Measurements from ENCODE around the gene PRC1. TPM values are rescaled to one million over a fixed set of nuclear protein-coding genes. Genes with fewer than 3 reads are reported as not detected.

PRC1 gene
- total RNA-seq, result 167 and 190 TPM in 2 replicates

DNA sequence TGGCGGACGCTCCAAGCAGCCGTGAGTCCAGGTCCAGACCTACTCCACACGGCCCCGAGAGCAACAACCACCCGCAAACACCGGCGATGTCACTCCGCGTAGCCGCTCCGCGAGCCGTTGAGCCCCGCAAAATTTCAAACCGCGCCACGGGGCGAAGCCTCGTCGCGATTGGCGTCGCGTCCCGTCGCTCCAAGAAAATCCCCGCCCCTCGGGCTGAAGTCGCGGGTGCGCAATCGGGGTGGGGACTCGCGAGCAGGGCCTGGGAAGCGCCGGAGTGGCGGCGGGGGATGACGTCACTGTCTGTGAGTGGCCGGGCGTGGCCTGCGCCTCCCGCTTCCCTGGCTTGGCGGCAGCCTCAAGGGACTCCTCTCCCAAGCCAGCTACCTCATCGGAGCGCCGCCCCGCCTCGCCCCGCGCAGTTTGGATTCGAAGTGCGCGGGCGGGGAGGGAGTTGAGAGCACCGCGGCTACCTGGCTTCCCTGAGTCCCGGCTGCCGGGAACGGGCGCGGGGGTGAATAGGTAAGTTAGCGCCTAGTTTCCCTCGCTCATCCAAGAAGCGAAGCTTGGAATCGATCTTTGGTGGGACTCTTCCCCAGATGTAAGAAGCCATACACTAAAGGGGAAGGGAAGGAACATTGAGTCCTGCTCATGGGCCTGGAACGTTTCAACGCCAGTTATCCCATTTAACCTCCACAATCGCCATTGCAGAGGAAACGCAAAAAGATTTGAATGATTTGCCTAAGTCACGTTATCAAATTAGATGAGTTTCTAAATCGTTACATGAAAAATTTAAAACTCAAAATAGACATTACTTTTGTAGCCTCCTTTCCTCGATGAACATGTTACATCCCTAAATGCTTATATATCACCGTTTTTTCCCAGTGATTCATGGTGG lies at the start of gene PRC1:
Gene PRC1 (minus strand): TSS at position 119 of the 895 bp plus-strand sequence. CDS start 118 bp downstream, at position 1.

DNA sequence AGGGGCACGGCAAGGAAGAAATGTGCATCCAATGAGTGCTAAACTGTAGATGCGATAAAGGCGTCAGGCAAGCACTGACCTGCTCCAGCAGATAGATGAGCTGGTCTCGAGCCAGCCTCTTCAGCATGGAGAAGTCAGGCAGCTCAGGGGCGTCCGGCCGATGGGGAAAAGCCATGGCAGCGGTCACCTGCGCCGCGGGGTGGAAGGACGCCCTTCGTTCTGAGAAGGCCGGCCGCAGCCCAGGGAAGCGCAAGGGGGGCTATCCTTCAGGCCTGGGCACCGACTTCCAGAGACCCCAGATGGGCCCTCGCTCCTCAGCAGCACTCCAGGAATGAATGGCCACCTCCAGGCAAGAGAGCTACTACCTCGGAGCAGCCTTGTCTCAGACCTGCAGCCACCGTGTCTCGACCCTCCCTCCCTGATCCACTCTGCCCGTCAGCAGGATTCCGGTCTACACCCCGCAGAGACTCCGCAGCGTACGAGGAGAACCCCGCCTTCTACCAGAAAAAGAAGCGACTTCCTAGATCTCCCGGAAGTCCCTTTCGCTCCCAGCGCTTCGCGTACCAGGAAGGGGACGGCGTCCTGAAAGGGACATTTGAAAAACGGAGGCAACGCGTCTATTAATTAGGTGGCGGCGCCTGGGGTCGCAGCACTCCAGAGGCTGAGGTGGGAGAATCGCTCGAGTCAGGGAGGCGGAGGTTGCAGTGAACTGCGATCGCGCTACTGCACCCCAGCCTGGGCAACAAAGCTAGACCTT lies 27.9 kb upstream of the PRC1 start, which contains the start of gene VPS33B:
Gene VPS33B (minus strand): TSS at position 520 of the 757 bp plus-strand sequence. CDS start 345 bp downstream, at position 175.

DNA sequence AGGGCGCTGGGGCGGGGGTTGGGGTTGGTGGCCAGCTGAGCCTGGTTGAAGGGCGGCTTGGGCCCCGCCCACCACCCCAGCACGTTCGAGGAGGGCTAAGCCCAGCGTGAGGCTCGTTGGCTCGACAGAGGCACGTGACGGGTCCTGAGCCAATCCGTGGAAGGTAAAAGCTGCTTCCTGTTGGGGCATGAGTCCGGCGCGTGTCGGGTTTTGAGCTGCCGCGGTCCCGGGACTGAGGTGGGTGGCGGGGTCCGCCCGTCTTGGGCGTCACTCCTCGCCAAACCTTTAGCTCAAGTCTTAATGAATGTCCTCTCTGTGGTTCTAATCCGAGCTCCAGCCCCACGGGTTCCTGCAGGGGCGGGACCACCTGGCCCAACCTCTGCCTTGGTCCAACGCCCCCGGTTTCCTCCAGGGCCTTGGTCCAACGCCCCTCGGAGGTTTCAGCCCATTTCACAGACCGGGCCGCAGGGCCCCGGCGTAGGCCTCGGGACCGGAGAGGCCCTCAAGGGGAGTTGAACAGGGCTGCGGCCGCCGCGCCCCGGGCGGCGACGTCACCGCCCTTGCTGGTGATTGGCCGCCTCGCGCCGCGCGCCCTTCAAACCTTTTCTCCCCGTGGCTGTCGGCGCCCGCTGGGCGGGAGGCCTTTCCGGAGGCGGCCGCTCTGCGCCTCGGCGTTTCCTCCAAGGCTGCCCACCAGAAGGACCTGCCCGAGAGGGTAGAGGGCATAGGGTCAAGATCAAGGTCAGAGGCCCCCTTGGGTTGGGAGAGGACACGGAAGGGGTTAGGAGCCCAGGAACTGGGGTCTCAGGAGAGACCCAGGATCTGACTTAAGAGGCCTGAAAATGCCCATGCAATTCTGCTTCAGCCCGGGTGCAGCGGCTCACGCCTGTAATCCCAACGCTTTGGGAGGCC lies 39.4 kb downstream of the PRC1 start, which contains the start of gene RCCD1:
Gene RCCD1 (plus strand): TSS at position 173 of the 912 bp plus-strand sequence. CDS start 1,851 bp downstream, outside the sequence.

GRCh38 chr15:90934949-90935751 lies 59.2 kb downstream of the PRC1 start, which contains the start of gene UNC45A:
Gene UNC45A (plus strand): TSS chr15:90935285. CDS start chr15:90935325, 40 bp downstream.

DNA sequence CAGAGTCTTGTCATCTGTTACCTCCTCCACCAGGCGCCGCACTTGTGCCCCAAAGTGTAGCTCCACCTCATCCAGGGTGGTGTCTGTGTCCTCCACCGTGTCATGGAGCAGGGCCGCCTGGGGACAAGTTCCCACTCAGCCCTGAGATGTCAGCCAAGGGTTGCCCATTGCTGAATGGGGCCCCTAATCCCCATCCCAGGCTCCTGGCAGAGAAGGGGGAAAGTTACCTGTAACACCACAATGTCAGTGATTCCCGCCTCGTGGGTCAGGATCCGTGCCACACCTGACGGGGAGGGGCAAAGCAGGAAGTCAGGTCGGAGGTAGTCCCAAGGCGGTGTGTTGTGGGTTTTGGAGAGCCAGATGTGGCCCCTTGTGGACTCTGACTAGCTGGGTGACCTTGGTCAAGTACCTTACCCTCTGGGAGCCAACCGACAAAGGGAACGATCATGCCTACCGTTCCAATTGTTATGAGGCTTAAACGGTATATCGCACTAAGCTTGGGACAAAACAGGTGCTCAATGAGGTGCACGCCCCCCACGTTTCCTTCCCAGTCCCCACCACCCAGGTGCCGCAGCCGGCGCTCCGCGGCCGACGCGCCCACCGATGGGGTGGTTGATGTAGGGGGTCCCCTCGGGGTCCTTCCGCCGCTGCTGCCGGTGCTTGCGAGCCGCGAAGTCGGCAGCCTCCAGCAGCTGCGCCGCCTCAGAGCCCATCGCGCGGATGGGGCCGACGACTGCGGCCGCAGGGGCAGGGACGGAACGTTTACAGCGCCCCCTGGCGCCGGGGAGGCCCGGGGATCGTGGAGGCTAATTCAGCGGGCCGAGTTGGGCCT lies 62.3 kb downstream of the PRC1 start, which contains the start of gene HDDC3:
Gene HDDC3 (minus strand): TSS at position 722 of the 832 bp plus-strand sequence. CDS start 9 bp downstream, at position 713.

Other genes with a start within 250 kb of the PRC1 start
- gene FURIN, start 125.9 kb downstream of the PRC1 start, total RNA-seq, result 75.8 and 82.8 TPM in 2 replicates
- gene FES, start 110.0 kb downstream of the PRC1 start, total RNA-seq, result 42.9 and 46.1 TPM in 2 replicates
- 15.3 and 17.4 TPM in 2 replicates for gene MAN2A2, start 91.2 kb downstream of the PRC1 start, total RNA-seq
- 9.2 and 20.7 TPM in 2 replicates for gene HDDC3, start 62.0 kb downstream of the PRC1 start, total RNA-seq
- 54.1 and 55.4 TPM in 2 replicates for gene UNC45A, start 59.2 kb downstream of the PRC1 start, total RNA-seq
- 22.0 and 22.8 TPM in 2 replicates for gene RCCD1, start 39.7 kb downstream of the PRC1 start, total RNA-seq
- 15.0 and 16.0 TPM in 2 replicates for gene VPS33B, start 28.1 kb upstream of the PRC1 start, total RNA-seq
- gene SV2B, start 105.7 kb upstream of the PRC1 start, total RNA-seq, result not detected in 2 replicates

Data from myometrial cell (primary cell).